ENCODE measurements around the gene ROBO1.
"Not testable (repeated sequence)": the region's sequence is repeated elsewhere in the genome, so short reads cannot be mapped to it uniquely, and the experiment has no call there.

The ROBO1 gene

DNA sequence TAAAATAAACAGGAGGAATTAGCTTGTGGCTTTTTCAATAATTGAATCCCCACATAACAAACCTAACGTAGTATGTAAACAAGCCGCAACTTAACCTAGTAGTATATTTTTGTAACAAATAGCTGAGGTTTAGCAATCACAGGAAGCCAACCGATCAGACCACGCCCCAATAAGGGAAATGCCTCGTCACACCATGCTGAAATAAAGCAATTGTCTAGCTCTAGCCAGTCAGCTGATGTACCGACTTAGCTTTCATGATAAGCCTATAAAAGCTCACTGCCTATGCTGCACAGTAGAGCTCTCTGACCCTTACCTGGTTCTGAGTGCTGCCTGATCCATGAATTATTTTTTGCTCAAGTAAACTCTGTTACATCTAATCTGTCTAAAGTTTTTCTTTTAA is 208.9 kb downstream of the ROBO1 start:
- DNase-seq: no peak
- no peak for TF ChIP-seq GATA1 (IDR thresholded peaks at IDR 0.05; ENCODE audit: low read depth, low read length)
- no peak for TF ChIP-seq POLR2A (IDR thresholded peaks at IDR 0.05; ENCODE audit: low read length)

DNA sequence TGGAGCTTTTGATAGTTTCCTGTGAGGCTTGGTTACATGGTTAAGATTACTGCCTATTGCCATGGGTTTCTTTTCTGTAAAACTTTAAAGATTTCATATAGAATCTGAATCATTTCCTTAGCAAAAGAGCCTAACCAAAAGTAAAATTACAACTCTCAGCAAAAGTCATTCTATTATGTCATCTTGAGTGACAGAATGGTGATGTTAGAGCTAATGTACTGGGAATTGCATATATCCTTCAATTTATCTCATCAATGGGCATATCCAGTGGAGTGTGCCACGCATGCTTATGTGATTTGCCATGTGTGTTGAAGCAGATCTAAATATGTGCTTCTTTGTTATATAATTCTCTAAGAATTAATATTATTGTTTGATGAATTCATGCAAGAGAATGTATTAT is 212.1 kb downstream of the ROBO1 start:
- no peak for DNase-seq
- no peak for TF ChIP-seq POLR2A (IDR thresholded peaks at IDR 0.05; ENCODE audit: low read length)
- no peak for TF ChIP-seq GATA1 (IDR thresholded peaks at IDR 0.05; ENCODE audit: low read depth, low read length)

DNA sequence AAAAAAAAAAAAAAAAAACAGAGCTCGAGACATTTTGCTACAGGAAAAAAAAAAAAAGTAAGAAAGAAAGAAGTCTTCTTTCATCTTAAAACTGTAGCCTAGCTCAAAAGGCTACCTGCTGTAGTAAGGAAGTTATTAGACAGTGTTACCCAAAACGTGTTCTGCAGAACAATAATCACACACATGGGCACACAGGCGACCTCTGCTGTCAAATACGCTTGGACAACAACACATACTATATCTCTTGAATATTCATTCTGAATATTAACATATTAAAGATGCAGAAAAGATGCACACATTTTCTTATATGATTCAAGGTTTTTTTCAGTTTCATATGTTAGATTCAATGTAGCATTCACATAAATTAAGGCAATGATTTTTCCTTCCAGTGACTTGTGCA is 215.8 kb downstream of the ROBO1 start:
- no peak for TF ChIP-seq GATA1 (IDR thresholded peaks at IDR 0.05; ENCODE audit: low read depth, low read length)
- TF ChIP-seq POLR2A (IDR thresholded peaks at IDR 0.05; ENCODE audit: low read length): no peak
- no peak for DNase-seq

DNA sequence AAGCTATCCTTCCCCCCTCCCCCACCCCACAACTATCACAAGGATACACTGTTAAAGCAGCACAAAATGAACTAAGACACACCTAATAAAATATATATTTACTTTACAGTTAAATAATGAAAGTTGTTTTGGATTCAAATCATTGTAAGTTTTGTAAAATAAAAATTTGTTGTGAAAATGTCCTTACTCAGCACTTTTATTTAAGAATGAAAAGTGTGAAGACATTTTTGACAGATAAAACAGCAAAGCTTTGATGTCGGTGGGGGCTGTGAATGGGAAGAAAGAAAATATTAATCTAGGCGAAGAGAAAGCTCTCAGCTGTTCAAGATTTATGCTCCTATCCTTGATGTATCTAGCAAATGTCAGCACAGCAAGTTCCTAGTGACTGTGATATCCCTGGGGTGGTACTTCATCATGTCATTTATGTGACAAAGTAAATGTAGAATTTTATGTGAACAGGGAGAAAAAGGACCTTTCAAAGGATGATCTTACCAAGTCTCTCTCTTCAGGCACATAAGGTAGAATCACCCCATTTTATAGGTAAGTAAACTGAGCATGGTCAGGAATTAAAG is 216.4 kb downstream of the ROBO1 start:
- no peak for DNase-seq

DNA sequence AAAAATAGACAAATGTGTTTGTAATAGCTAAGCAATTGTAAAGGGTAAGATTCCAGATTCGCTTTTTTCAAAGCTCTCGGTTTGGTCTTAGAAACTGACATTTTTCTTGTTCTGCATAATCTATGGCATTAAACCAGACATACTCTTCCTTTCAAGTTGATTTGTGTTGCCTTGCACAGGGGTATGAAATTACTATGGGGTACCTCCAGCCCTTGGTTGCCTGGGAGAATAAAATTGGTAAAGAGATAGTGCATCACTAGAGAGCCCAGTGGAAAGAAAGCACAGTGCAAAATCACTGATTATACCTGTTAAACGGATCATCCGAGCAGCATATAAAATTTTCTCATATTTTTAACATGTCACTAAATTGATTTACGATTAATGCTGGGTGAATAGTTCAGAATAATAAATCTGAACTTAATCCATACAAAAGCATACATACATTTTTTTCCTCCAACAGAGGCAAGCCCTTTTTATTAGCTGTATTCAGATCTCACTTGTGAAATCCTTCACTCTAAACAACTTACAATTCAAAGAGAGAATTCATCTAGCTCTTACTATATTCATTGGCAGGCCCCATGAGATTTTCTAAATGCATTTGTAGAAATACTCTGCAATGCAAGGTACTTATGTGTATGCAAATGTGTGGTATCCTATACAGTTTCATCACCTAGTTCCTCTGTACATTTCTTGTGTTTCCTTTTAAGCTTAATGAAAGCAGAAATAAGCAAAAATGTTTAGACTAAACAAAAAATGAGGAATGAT is 224.4 kb downstream of the ROBO1 start:
- no peak for DNase-seq
- TF ChIP-seq GATA1 (IDR thresholded peaks at IDR 0.05; ENCODE audit: low read depth, low read length) (no peak), POLR2A (IDR thresholded peaks at IDR 0.05; ENCODE audit: low read length) (no peak)

More for the DNA sequence above, 216.4 kb downstream of the ROBO1 start:
- no peak for TF ChIP-seq GATA1 (IDR thresholded peaks at IDR 0.05; ENCODE audit: low read depth, low read length)
- TF ChIP-seq POLR2A (IDR thresholded peaks at IDR 0.05; ENCODE audit: low read length): no peak

DNA sequence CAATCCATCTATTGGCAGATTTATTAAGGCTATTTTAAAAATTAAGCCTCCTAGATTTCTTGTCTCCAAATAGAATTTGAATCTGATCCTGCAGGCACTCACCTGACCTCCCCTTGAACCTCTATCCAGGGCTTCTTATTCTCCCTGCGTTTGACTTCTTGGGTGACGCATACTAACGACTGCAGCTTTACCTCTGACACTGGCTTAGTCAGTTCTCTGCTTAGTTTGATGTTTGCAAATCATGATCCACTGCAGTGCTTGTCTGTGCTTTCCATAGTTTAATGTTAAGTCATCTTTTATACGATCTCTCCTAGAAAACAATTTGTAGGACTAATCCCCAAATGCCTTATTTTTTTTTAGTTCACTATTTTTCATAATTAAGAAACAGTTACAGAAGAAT is 233.1 kb downstream of the ROBO1 start:
- DNase-seq: no peak
- no peak for TF ChIP-seq GATA1 (IDR thresholded peaks at IDR 0.05; ENCODE audit: low read depth, low read length)
- no peak for TF ChIP-seq POLR2A (IDR thresholded peaks at IDR 0.05; ENCODE audit: low read length)

DNA sequence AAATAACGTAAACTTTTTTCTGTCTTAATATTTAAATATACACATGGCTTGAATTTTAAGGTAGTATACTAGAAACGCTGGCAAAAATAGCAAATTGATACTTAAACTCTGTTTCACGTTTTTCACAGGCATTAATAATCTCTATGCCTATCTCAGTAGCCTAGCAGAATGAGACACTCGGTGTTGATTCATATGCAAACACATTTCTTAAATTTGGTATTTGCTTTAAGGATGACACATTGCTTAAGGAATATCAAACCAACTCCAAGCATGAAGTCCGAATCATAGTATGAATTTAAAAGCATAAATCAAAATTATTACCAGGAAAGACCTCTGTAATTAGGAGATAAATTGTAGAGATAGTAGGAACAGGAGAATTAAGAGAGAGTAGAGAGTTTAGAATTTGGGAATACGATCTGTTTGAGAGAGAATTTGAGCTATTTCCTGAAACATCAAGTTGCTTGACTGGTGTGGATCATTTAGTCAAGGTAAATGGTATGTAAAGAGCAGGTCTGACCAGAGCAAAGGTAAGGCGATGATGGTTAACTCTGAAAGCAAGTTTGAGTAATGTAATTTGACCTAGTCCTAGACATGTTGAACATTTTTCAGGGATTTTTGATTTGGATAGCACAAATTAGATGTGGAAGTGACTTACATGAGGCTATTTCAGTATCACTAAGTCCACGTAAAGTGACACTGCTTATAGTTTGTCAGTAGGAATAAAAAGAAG is 236.1 kb downstream of the ROBO1 start:
- DNase-seq: no peak
- no peak for TF ChIP-seq POLR2A (IDR thresholded peaks at IDR 0.05; ENCODE audit: low read length)
- no peak for TF ChIP-seq GATA1 (IDR thresholded peaks at IDR 0.05; ENCODE audit: low read depth, low read length)

DNA sequence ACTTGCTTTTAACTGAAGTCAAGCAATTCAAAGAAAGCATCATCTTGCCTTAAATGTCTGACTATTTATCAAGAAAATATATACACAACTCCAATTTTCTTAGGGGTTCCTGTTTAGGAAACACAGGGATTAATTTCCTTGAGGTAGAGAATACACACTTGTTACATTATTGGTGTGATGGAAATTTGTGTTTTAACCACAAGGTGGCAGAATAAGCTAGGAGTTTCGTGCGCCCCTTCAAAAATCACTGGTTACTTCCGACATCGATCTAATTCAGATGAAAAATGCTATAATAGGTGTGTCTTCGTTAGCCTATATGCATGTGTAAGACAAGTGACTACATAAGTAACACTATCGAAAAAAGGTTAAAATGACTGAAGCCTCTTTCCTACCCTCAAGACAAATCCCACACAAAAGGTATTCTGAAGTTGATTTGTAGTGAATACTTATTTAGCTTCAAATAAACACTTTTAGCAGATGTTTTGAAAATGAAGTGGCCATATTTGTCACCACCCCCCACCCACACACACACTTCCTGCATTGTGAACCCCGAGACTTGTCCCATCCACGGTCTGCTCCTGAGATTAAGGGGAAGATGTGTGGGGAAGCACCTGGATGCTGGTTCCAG is 246.5 kb downstream of the ROBO1 start:
- peak; percentile 10 to 46 for DNase-seq
- TF ChIP-seq POLR2A (IDR thresholded peaks at IDR 0.05; ENCODE audit: low read length) (no peak), GATA1 (IDR thresholded peaks at IDR 0.05; ENCODE audit: low read depth, low read length) (no peak)

DNA sequence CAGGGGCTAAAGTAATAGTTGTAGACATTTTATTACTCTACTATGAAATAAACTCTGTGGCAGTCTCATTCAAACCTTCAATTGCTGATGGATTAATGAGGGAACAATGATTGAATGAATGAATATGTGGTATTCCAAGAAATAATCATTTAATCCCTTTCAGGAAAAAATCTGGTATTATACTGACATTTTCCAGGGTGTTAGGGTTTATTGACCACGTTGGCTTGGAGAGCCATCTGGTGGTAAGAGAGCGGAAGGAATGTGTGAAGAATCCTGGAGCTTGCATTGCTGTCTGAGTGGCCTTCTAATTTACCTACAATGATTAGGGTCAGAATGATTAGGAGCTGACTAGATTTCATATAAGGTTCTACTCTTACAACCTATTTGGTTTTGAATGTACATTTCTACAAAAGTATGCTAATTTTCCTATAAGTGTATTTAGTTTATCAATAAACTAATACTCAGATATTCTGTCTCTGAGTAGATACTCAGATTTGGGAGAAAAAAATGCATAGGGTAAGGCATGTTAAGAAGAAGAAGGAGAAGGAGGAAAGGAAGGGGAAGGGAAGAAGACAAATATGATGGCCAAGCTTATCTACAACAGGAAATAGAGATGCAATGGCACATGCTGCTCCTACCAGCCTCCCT is 249.9 kb downstream of the ROBO1 start:
- peak; percentile 0 to 12 for DNase-seq

DNA sequence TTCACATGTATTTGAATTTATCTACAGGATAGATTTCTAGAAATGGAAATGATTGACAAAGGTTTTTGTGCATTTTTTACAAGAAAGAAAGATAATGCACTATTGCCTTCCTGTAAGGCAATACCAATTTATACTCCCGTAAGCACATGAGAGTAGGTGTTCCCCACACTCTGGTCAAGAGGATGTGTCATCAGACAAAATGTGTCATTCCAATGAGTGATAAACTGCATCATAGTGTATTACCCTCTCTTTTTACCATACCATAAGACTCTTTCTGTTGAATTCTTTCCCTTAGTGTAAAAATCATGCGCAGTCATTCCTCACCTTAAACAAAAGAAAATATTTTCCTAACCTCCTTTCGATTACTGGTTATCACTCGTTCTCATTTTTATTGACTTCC is 251.0 kb downstream of the ROBO1 start:
- TF ChIP-seq GATA1 (IDR thresholded peaks at IDR 0.05; ENCODE audit: low read depth, low read length): no peak
- TF ChIP-seq POLR2A (IDR thresholded peaks at IDR 0.05; ENCODE audit: low read length): no peak
- DNase-seq: no peak

More for the DNA sequence above, 249.9 kb downstream of the ROBO1 start:
- TF ChIP-seq POLR2A (IDR thresholded peaks at IDR 0.05; ENCODE audit: low read length) (no peak), GATA1 (IDR thresholded peaks at IDR 0.05; ENCODE audit: low read depth, low read length) (no peak)

DNA sequence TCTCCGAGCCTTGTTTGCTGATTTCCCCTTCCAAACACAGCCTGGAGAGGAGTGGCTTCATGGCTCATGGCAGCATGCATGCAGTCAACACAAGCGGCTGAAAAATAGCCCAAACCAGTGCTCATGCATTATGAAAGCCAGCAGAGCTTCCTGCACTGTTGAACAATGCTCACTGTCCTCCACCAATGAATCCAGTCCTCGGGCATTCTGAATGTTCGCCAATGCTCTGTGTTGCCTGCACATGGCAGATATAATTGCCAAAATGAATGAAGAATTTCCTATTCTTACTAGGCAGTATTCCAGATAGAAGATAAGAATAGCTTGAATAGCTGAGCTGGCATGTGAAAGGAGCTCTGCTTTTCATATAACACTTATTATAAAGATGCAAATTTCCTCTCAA is 252.7 kb downstream of the ROBO1 start:
- DNase-seq: no peak
- TF ChIP-seq POLR2A (IDR thresholded peaks at IDR 0.05; ENCODE audit: low read length): no peak
- no peak for TF ChIP-seq GATA1 (IDR thresholded peaks at IDR 0.05; ENCODE audit: low read depth, low read length)

DNA sequence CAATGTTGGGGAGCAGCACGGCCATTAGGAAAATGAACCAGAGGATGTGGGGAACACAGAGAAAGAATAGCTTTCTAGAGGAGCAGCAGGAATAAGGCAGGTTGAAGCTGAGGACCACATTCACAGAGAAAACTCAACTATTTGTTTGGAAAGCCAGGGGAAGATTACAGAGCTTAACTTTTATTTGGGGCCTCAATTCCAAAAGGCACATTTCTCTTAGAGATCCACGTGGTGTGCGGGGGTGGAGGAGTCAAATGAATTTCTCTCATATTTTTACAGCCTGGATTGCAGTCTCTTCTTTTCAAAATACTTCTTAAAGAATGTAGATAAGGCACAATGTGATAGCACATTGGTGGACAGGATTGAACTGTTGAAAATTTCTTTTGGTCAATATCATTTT is 253.7 kb downstream of the ROBO1 start:
- no peak for DNase-seq
- TF ChIP-seq GATA1 (IDR thresholded peaks at IDR 0.05; ENCODE audit: low read depth, low read length): no peak
- TF ChIP-seq POLR2A (IDR thresholded peaks at IDR 0.05; ENCODE audit: low read length): no peak

DNA sequence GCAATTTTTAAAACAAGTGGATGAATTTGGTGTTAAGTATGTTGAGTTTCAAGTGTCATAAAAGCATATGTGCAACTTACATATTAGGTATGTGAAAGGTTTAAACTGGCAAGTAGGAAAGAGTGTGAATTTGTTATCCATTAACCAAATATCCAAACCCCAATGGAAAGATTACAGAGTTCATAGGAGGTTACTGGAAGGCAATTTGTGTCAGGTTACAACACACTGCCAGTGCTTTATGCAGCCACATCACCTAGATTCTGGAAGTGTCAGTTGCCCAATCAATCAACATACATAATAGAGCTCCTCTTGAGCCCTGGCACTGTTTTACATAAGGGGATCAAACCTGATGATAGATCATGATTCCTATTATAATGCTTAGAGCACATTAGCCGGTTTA is 261.0 kb downstream of the ROBO1 start:
- no peak for DNase-seq
- no peak for TF ChIP-seq GATA1 (IDR thresholded peaks at IDR 0.05; ENCODE audit: low read depth, low read length)
- no peak for TF ChIP-seq POLR2A (IDR thresholded peaks at IDR 0.05; ENCODE audit: low read length)

DNA sequence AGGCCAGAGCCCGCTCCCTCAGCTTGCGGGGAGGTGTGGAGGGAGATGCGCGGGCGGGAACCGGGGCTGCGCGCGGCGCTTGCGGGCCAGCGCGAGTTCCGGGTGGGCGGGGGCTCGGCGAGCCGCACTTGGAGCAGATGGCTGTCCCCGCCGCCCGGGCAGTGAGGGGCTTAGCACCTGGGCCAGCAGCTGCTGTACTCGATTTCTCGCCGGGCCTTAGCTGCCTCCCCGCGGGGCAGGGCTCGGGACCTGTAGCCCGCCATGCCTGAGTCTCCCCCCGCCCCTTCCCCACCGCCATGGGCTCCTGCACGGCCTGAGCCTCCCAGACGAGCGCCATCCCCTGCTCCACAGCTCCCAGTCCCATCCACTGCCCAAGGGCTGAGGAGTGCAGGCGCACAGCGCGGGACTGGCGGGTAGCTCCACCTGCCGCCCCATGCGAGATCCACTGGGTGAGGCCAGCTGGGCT is 265.5 kb downstream of the ROBO1 start:
- DNase-seq: not testable (repeated sequence)
